NCI-H2029 treated with DMSO at 0.1 percent for 48 hours (cell line): ENCODE measurements around the gene MAP4K3.
"Not testable (repeated sequence)": the region's sequence is repeated elsewhere in the genome, so short reads cannot be mapped to it uniquely, and the experiment has no call there.

Experiments used
- DNase-seq: peaks from one replicate; lab custom pipeline; 2025; lab: John Stamatoyannopoulos, UW

MAP4K3 gene

DNA sequence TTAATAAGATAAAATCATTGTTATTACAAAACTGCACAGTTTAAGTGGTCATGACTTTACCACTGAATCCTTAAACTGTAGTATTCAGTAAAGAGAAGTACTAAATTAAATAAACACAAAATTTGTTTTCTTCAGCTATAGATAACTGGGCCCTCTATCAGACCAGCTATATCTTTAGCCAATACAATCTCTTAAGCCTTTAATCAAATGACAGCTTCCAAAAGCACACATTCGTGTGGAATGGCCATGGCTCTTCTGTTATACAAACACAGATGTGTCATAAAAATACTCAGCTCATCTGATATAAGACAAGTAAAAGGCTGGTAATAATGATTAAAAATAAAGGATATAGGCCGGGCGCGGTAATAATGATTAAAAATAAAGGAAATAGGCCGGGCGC lies 135.7 kb downstream of the MAP4K3 start:
- DNase-seq = no peak

DNA sequence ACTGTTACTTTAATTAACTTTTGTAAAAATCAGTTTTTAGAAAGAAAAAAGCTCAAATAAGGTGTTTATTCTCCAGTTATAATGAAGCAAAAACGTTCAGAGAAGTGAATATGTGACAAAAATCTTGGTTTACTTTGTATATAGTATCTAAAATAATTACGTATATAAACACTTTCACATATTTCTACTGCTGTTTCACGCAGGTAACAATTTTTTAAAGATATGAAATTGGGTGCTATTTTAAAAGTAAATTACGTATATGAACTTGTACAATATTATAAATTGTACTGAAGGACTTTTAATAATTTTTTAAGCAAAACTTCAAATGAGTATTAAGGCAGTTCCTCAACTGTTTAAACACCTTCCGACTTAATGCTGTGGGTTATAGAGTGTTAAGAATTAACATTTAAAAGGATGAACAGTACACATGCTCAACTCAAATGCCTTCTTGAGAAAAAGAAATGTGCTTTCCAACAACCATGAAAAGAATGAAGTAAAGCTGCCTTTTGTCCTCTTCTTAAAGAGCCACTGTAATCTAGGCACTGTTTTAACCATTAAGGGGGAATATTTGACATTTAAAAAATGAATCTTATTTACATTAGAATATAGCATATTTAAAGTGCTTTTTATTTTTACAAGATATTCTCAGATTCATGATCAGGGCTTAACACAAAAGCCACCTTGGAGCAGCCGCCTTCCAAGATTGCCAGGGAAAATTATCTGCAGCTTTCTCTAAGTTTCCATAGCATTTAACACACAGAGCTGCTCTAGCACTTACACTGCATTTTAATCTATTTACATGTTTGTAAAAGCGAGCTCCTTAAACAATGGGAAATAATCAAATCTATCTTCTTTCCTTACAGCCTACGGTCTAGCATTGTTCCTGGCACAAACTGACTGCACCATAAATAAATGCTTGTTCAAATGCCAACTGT lies 136.8 kb downstream of the MAP4K3 start:
- no peak for DNase-seq

DNA sequence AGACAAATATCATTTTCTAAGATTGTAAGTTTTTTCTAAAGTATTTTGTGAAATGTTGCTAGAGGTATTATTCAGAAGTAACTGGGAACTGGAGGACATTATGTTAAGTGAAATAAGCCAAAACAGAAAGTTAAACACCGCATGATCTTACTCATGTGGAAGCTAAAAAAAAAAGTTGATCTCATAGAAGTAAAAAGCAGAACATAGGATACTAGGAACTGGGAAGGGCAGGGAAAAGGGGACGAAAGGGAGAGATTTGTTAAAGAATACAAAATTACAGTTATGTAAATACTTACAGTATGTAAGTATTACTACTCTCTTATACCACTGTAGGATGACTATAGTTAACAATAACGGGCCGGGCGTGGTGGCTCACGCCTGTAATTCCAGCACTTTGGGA lies 146.7 kb downstream of the MAP4K3 start:
- no peak for DNase-seq

DNA sequence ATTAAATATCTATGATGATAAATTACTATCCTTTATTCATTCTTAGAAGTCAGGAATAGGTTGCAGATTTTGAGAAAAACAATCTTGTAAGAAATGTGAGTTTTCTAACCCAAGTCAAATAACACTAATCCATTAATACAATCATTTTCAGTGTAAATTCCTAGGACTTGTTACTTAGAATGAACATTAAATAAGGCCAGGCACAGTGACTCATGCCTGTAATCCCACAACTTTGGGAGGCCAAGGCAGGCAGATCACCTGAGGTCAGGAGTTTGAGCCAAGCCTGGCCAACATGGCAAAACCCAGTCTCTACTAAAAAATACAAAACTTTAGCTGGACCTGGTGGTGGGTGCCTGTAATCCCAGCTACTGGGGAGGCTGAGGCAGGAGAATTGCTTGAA lies 147.5 kb downstream of the MAP4K3 start:
- DNase-seq = no peak

DNA sequence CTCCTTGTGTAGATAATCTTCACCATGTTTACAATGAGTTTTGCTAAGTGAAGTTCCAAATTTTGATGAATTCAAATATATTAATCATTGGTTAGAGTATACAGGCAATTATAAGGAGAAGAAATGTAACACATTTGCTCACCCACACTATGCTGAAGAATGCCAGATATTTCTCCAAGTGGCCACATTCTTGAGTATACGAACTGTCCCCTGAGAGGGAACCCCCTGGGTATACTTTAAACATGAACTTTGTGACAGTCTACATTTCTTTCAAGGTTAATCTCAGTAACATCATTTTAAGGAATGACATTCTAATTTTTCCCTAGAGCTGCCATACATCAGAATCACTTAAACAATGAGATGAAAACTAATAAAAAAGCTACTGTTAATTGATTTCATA lies 153.5 kb downstream of the MAP4K3 start:
- no peak for DNase-seq

- no peak for DNase-seq
These were observed 155.7 kb downstream of the MAP4K3 start for GRCh38 chr2:39281391-39281790.

DNA sequence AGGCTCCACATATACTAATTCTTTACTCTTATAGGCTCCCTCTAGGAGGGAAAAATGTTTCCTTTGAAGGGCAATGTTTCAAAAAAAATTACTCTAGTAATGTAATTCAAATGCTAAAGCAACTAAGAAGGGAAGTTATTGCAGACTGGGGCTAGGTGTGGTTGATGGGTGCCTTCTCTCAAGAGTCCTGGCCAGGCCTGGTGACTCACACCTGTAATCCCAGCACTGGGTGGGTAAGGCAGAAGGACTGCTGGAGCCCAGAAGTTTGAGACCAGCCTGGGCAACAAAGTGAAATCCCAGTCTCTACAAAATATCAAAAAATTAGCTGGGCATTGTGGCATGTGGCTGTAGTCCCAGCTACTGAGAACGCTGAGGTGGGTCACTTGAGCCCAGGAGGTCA lies 162.1 kb downstream of the MAP4K3 start:
- DNase-seq = no peak

GRCh38 chr2:39269941-39270340 lies 167.1 kb downstream of the MAP4K3 start:
- no peak for DNase-seq

DNA sequence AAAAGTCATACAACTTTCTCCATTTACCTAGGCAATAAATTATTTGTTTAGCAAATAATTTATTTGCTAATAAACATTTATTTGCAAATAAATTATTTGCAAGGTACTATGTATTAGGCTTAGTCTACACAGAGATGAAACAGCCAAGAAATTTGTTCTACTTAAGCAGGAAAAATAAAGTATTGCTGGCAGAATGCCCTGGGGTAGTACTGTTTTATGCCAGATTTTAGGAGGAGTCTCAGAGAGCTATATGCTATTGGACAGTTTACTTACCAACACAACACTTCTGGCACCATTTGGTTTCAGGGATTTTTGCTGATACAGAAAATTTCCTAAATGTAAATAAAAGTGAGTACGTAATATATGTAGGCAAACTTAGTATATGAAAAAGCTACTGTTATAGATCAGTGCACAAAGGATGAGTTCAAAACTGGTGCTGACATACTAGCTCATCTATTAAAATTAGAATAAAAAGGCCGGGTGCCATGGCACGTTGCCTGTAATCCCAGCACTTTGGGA lies 170.1 kb downstream of the MAP4K3 start:
- no peak for DNase-seq

DNA sequence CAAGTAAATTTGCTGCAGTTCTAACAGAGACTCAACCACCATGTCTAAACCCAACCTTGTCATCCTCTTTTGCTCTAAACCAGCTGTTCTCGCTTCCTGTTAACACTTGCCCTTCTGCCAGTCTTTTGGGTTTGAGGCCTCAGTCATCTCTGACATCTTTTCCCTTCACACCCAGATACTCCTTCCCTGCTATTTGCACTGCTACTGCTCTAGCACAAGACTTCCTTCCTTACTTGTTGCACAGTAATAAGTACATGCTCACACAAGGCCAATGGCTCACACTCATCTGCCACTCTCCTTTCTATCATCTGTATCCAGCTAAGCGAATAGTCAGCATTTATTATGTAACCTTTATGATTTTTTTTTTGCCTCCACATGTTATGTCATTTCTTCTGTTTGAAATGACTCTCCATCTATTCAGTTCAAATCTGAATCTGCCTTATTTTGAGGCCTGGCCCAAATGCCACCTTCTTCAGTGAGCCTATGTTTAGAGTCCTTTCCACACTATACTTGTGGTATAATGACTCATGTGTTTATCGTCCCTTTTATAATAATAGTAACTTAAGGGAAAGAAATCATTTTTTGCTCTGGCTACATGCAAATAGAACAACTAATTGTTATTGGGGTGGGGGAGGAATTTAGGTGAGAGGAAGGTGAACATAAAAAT lies 170.8 kb downstream of the MAP4K3 start:
- DNase-seq = no peak

- no peak for DNase-seq
These were observed 171.8 kb downstream of the MAP4K3 start for GRCh38 chr2:39265315-39265714.

DNA sequence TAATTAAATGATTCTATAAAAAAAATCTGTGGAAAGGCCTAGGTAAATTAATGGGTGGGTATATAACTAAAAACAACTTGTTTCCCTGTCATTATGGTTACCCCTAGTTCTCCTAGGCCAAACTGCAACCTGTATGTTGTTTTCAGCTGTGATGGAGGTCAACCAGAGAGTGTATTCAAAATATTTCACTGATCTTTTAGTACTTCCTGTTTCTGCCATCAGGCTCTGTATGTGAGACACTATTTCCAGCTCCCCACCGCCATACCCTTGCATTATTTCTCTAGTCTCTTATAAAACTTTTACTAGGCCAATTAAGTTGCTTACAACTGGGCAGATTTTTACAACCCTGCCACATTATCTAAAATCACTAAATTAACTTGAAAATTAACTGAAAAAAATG lies 172.4 kb downstream of the MAP4K3 start:
- DNase-seq = no peak

DNA sequence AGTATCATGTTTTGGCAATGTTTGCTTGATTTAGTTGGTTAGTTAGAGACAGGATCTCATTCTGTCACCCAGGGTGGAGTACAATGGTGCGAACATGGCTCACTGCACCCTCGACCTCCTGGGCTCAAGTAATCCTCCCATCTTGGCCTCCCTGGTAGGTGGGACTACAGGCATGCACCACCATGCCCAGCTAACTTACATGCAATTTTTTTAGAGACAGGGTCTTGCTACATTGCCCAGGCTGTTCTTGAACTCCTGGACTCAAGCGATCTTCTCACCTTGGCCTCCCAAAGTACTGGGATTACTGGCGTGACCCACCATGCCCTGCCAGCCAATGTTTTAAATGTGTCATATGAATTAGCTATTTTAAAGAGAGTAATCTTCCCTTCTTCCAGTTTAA lies 177.0 kb downstream of the MAP4K3 start:
- no peak for DNase-seq

- no peak for DNase-seq
These were observed 181.0 kb downstream of the MAP4K3 start for GRCh38 chr2:39256040-39256439.

DNA sequence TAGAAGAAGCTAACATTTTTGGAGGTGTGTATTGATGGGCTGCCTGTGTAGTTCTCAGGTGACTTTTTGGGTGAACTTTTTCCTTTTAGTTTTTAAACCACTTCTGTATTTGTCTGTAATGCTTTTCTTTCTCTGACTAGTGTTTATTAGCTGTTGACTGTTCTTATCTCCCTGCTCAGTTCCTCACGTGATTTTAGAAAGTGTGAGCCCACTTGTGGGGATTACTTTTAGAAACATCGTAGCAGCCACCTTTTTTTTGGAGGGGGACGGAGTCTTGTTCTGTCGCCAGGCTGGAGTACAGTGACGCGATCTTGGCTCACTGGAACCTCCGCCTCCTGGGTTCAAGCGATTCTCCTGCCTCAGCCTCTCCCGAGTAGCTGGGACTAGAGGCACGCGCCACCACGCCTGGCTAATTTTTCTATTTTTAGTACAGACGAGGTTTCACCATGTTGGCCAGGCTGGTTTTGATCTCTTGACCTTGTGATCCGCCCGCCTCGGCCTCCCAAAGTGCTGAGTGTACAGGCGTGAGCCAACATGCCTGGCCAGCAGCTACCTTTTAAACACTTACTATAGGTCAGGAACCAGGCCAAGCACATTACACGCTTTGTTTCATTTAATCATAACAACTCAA lies 184.1 kb downstream of the MAP4K3 start:
- DNase-seq = no peak

DNA sequence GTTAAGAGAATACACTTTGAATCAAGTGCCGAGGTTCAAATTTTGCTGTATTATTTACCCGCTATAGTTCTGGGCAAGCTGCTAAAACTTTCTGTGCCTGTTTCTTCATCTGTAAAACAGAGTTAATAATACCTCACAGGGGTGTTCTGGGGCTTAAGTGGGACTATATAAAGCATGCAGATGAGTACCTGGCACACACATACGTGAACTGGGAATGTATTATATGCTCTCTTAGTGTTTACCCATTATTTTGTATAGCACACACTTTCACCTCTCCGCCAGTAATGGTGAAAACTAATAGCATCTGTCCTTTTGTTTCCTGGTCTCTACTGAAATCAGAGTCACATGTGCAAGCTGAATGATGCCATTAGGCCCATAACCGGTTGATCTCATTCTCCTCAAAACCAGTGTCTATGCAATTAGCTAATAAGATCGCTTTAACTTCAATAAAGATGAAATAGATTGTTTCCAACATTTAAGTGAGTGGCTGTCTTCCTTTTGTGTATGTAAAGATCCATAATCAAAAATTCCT lies 189.5 kb downstream of the MAP4K3 start:
- DNase-seq = no peak

GRCh38 chr2:39246382-39246980 lies 190.6 kb downstream of the MAP4K3 start:
- DNase-seq = no peak

- DNase-seq = not testable (repeated sequence)
These were observed 192.0 kb downstream of the MAP4K3 start for GRCh38 chr2:39244963-39245625.

DNA sequence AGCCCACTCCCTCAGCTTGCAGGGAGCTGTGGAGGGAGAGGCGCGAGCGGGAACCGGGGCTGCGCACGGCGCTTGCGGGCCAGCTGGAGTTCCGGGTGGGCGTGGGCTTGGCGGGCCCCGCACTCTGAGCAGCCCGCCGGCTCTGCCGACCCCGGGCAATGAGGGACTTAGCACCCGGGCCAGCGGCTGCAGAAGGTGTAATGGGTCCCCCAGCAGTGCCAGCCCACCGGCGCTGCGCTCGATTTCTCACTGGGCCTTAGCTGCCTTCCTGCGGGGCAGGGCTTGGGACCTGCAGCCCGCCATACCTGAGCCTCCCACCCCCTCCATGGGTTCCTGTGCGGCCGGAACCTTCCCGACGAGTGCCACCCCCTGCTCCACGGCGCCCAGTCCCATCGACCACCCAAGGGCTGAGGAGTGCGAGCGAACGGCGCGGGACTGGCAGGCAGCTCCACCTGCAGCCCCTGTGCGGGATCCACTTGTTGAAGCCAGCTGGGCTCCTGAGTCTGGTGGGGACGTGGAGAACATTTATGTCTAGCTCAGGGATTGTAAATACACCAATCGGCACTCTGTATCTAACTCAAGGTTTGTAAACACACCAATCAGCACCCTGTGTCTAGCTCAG lies 192.7 kb downstream of the MAP4K3 start:
- not testable (repeated sequence) for DNase-seq

DNA sequence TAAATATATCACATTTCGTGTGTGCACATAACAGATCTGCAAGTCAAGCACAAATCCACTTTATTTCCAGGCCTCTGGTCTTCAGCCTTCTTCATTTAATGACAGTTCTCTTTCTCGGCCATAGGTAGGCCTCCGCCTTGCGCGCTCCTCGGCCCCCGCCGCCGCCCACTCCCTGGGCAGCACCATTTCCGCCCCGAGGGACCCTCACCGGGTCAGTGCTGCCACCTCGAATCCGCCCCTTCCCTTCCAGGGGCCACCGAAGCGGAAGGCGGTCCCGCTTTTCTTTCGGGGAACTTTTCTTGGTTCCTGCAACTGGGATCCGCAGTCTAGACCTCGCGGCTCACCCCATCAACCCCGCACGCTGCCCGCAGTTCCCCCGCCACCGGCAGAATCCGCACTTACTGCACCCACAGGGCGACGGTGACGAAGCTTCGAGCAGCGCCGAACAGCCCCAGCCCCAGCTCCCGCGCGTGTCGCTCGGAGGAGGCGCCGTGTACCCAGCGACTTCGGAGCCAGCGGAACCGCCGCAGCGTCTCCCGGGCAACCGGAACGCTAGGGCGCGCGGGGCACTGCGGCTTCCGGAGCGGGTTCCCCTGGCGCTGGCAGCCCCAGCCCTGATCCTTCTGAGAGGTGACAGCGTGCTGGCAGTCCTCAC lies 193.5 kb downstream of the MAP4K3 start, which contains the start of gene CDKL4:
Gene CDKL4, minus strand, starts transcription at position 502 of the 655 bp plus-strand sequence.
- no peak for DNase-seq
